Measurements from ENCODE around the gene KRTAP3-3.
"Not testable (repeated sequence)": the region's sequence is repeated elsewhere in the genome, so short reads cannot be mapped to it uniquely, and the experiment has no call there.

KRTAP3-3 gene

GRCh38 chr17:40993839-40994238 lies at the start of gene KRTAP3-3:
Gene KRTAP3-3, minus strand, starts transcription at chr17:40994164. Its CDS starts 67 bp downstream, at chr17:40994097.
- DNase-seq (ENCODE audit: low read depth in 3 of 3): no peak

GRCh38 chr17:41042953-41043352 lies 49.0 kb upstream of the KRTAP3-3 start:
- DNase-seq (ENCODE audit: low read depth in 3 of 3): no peak

GRCh38 chr17:41040783-41041571 lies 47.0 kb upstream of the KRTAP3-3 start, which contains the start of gene KRTAP1-1:
Gene KRTAP1-1, minus strand, starts transcription at chr17:41041450. Its CDS starts 53 bp downstream, at chr17:41041397.
- not testable (repeated sequence) for DNase-seq (ENCODE audit: low read depth in 3 of 3)

GRCh38 chr17:41037853-41038350 lies 43.9 kb upstream of the KRTAP3-3 start:
- DNase-seq (ENCODE audit: low read depth in 3 of 3): no peak

GRCh38 chr17:41034346-41034935 lies 40.5 kb upstream of the KRTAP3-3 start, which contains the start of gene KRTAP1-3:
Gene KRTAP1-3, minus strand, starts transcription at chr17:41034874. Its CDS starts 53 bp downstream, at chr17:41034821.
- DNase-seq (ENCODE audit: low read depth in 3 of 3): not testable (repeated sequence)

GRCh38 chr17:41029633-41030245 lies 35.8 kb upstream of the KRTAP3-3 start, which contains the start of gene KRTAP1-4:
Gene KRTAP1-4, minus strand, starts transcription at chr17:41030195. Its CDS starts 117 bp downstream, at chr17:41030078.
- DNase-seq (ENCODE audit: low read depth in 3 of 3): no peak

- no peak for DNase-seq (ENCODE audit: low read depth in 3 of 3)
Measured at GRCh38 chr17:41026715-41027471, 32.9 kb upstream of the KRTAP3-3 start, which contains the start of gene KRTAP1-5. Gene KRTAP1-5, minus strand, starts transcription at chr17:41027208. Its CDS starts 53 bp downstream, at chr17:41027155.

- no peak for DNase-seq (ENCODE audit: low read depth in 3 of 3)
Measured at GRCh38 chr17:41024697-41025096, 30.7 kb upstream of the KRTAP3-3 start.

GRCh38 chr17:41020336-41020735 lies 26.4 kb upstream of the KRTAP3-3 start:
- no peak for DNase-seq (ENCODE audit: low read depth in 3 of 3)

GRCh38 chr17:41019415-41019814 lies 25.5 kb upstream of the KRTAP3-3 start:
- DNase-seq (ENCODE audit: low read depth in 3 of 3): no peak

GRCh38 chr17:41018541-41018940 lies 24.6 kb upstream of the KRTAP3-3 start:
- DNase-seq (ENCODE audit: low read depth in 3 of 3): no peak

GRCh38 chr17:41016578-41017215 lies 22.7 kb upstream of the KRTAP3-3 start:
- DNase-seq (ENCODE audit: low read depth in 3 of 3): no peak

GRCh38 chr17:41015454-41015853 lies 21.5 kb upstream of the KRTAP3-3 start:
- DNase-seq (ENCODE audit: low read depth in 3 of 3): no peak

GRCh38 chr17:41013606-41014005 lies 19.6 kb upstream of the KRTAP3-3 start:
- DNase-seq (ENCODE audit: low read depth in 3 of 3): no peak

GRCh38 chr17:41013181-41013580 lies 19.2 kb upstream of the KRTAP3-3 start:
- no peak for DNase-seq (ENCODE audit: low read depth in 3 of 3)

- no peak for DNase-seq (ENCODE audit: low read depth in 3 of 3)
Measured at GRCh38 chr17:41012326-41013120, 18.6 kb upstream of the KRTAP3-3 start.

GRCh38 chr17:41010441-41010840 lies 16.5 kb upstream of the KRTAP3-3 start:
- DNase-seq (ENCODE audit: low read depth in 3 of 3): no peak

- no peak for DNase-seq (ENCODE audit: low read depth in 3 of 3)
Measured at GRCh38 chr17:41009936-41010335, 16.0 kb upstream of the KRTAP3-3 start.

- DNase-seq (ENCODE audit: low read depth in 3 of 3): no peak
Measured at GRCh38 chr17:41009301-41009760, 15.4 kb upstream of the KRTAP3-3 start.

GRCh38 chr17:41008811-41009210 lies 14.8 kb upstream of the KRTAP3-3 start, which contains the start of gene KRTAP3-1:
Gene KRTAP3-1, minus strand, starts transcription at chr17:41009128. Its CDS starts 54 bp downstream, at chr17:41009074.
- no peak for DNase-seq (ENCODE audit: low read depth in 3 of 3)
